Measurements from ENCODE around the gene WDR77. TPM values are rescaled to one million over a fixed set of nuclear protein-coding genes. Genes with fewer than 3 reads are reported as not detected.

Gene WDR77
- total RNA-seq, 1 experiment from 2014 or later = 64.5 TPM

DNA sequence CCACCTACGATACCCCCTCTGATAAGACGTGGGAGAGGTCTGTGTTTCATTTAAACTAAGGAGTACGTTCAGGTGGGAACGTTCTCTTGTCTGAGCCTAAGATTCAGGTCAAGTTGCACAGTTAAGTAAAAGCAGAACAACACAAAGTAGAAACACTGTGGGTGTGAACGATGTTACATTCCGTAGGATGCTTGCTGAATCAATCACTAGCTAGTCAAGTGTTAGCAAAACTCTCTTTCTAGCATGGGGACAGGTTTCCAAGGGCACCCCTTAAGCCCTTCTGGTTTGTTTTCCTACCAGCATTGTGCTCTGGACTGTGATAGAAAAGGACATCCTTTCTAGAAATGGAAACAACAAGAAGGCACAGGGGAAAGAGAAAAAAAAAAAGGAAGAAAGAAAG is 38.1 kb upstream of the WDR77 start:
- Mint-ChIP-seq H3K27me3 (ENCODE audit: low read depth) (no peaks in the 10 kb centered on the region), H3K4me3 (no peak overlapping the region), H3K27ac (no peak overlapping the region), H3K9me3 (peaks cover 1% of the 10 kb centered on the region; the same call in 1 of the 2 replicates), H3K36me3 (no peaks in the 10 kb centered on the region), H3K4me1 (no peaks in the 10 kb centered on the region)
- DNase-seq (ENCODE audit: low spot score) = no peak
- ChIA-PET CTCF (interaction anchor here (0.8 to 1.6 kb wide), 2 partner anchors 20 to 29 kb away, joined by 3 to 4 read pairs; no protein-coding TSS in a partner anchor), POLR2A (no interaction called here)
- TF ChIP-seq EMX1 (CRISPR knock-in tag; IDR thresholded peaks at IDR 0.05) = no peak
- no peak for TF ChIP-seq NR2C2 (CRISPR knock-in tag; IDR thresholded peaks at IDR 0.05)
- TF ChIP-seq ZNF396 (CRISPR knock-in tag; IDR thresholded peaks at IDR 0.05; ENCODE audit: borderline replicate concordance) = no peak
- ATAC-seq = no peak

DNA sequence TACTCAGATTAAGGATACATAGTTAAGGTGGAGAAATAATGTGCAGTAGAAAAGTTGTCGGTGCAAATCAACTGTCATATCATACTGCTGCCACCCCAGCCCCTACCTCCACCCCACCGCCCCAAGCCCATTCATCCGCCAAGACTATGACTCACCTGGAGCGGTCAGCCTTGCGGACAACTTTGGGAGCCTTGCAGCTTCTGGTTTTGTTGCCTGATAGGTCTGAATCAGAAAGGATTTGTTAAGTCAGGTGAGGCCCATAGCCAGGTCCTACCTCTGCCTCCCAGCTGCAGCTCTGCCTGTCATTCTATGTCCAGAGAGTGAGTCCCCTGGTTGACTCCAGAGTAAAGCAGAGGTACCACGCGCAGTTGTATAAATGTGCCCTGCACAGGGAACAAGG is 37.4 kb upstream of the WDR77 start:
- H3K9me3 Mint-ChIP-seq = no peaks in the 10 kb centered on the region
- no peak for DNase-seq (ENCODE audit: low spot score)
- H3K27ac Mint-ChIP-seq = no peak overlapping the region
- POLR2A ChIA-PET = no interaction called here
- no peaks in the 10 kb centered on the region for H3K4me1 Mint-ChIP-seq
- TF ChIP-seq, protein P1, sequence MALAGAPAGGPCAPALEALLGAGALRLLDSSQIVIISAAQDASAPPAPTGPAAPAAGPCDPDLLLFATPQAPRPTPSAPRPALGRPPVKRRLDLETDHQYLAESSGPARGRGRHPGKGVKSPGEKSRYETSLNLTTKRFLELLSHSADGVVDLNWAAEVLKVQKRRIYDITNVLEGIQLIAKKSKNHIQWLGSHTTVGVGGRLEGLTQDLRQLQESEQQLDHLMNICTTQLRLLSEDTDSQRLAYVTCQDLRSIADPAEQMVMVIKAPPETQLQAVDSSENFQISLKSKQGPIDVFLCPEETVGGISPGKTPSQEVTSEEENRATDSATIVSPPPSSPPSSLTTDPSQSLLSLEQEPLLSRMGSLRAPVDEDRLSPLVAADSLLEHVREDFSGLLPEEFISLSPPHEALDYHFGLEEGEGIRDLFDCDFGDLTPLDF (CRISPR knock-in tag; IDR thresholded peaks at IDR 0.05) = no peak
- TF ChIP-seq ZNF416 (CRISPR knock-in tag; IDR thresholded peaks at IDR 0.05) (no peak), OVOL2 (CRISPR knock-in tag; IDR thresholded peaks at IDR 0.05; ENCODE audit: borderline replicate concordance) (no peak), SMAD4 (CRISPR knock-in tag; IDR thresholded peaks at IDR 0.05) (no peak), ESRRA (CRISPR knock-in tag; IDR thresholded peaks at IDR 0.05; ENCODE audit: borderline replicate concordance) (no peak)
- TF ChIP-seq, protein P2, sequence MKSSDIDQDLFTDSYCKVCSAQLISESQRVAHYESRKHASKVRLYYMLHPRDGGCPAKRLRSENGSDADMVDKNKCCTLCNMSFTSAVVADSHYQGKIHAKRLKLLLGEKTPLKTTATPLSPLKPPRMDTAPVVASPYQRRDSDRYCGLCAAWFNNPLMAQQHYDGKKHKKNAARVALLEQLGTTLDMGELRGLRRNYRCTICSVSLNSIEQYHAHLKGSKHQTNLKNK (CRISPR knock-in tag; IDR thresholded peaks at IDR 0.05) = no peak
- TF ChIP-seq, protein P3, sequence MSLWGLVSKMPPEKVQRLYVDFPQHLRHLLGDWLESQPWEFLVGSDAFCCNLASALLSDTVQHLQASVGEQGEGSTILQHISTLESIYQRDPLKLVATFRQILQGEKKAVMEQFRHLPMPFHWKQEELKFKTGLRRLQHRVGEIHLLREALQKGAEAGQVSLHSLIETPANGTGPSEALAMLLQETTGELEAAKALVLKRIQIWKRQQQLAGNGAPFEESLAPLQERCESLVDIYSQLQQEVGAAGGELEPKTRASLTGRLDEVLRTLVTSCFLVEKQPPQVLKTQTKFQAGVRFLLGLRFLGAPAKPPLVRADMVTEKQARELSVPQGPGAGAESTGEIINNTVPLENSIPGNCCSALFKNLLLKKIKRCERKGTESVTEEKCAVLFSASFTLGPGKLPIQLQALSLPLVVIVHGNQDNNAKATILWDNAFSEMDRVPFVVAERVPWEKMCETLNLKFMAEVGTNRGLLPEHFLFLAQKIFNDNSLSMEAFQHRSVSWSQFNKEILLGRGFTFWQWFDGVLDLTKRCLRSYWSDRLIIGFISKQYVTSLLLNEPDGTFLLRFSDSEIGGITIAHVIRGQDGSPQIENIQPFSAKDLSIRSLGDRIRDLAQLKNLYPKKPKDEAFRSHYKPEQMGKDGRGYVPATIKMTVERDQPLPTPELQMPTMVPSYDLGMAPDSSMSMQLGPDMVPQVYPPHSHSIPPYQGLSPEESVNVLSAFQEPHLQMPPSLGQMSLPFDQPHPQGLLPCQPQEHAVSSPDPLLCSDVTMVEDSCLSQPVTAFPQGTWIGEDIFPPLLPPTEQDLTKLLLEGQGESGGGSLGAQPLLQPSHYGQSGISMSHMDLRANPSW (CRISPR knock-in tag; conservative IDR thresholded peaks at IDR 0.05; ENCODE audit: low read depth) = no peak
- TF ChIP-seq, protein P4, sequence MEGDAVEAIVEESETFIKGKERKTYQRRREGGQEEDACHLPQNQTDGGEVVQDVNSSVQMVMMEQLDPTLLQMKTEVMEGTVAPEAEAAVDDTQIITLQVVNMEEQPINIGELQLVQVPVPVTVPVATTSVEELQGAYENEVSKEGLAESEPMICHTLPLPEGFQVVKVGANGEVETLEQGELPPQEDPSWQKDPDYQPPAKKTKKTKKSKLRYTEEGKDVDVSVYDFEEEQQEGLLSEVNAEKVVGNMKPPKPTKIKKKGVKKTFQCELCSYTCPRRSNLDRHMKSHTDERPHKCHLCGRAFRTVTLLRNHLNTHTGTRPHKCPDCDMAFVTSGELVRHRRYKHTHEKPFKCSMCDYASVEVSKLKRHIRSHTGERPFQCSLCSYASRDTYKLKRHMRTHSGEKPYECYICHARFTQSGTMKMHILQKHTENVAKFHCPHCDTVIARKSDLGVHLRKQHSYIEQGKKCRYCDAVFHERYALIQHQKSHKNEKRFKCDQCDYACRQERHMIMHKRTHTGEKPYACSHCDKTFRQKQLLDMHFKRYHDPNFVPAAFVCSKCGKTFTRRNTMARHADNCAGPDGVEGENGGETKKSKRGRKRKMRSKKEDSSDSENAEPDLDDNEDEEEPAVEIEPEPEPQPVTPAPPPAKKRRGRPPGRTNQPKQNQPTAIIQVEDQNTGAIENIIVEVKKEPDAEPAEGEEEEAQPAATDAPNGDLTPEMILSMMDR (IDR thresholded peaks at IDR 0.05) = no peak
- no peaks in the 10 kb centered on the region for H3K36me3 Mint-ChIP-seq
- CTCF ChIA-PET = interaction anchor here (0.8 kb wide), 1 partner anchor 21 kb away, joined by 3 read pairs; no protein-coding TSS in a partner anchor
- H3K4me3 Mint-ChIP-seq = no peak overlapping the region
- no peak for ATAC-seq
- H3K27me3 Mint-ChIP-seq (ENCODE audit: low read depth) = no peaks in the 10 kb centered on the region

DNA sequence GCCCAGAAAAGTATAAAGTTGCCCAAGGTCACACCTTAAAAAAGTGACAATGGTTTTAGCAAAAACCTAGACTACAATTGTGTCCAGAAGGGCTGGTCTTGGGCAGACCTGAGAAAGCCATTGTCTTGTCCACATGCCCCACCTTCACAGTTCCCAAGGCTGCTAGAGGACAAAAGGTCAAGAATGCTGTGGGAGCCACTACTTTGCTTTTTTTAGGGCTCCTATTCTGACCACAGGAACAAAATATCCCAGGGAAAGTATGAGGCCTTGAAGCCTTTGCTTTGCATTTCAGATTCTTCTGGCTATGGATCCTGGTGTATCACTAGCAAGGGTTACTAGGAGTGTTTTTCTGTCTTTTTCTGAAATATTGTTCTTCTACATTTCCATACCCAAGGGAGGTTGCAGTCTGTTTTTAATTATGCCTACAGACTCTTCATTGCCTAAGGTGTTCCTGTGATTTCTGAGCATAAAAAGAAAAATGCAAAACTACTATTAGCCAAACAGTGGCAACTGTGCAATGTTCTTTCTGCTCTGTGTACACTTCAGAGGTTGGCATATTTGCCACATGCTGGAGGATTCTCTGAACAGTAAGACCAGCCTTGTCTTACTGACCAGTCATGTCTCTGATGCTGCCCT is 35.5 kb upstream of the WDR77 start:
- CTCF ChIA-PET = interaction anchor here (1.7 kb wide), 1 partner anchor 24 kb away, joined by 12 read pairs; no protein-coding TSS in a partner anchor
- Mint-ChIP-seq H3K36me3 (no peaks in the 10 kb centered on the region), H3K4me1 (no peaks in the 10 kb centered on the region), H3K4me3 (no peak overlapping the region), H3K27me3 (ENCODE audit: low read depth) (no peaks in the 10 kb centered on the region), H3K9me3 (no peaks in the 10 kb centered on the region), H3K27ac (no peak overlapping the region)
- ATAC-seq (no peak), DNase-seq (ENCODE audit: low spot score) (no peak)
- POLR2A ChIA-PET = no interaction called here
- no peak for TF ChIP-seq ELF4 (CRISPR knock-in tag; IDR thresholded peaks at IDR 0.05; ENCODE audit: low read depth)
- TF ChIP-seq TEAD1 (CRISPR knock-in tag; IDR thresholded peaks at IDR 0.05) = no peak
- TF ChIP-seq RELA (CRISPR knock-in tag; IDR thresholded peaks at IDR 0.05; ENCODE audit: borderline replicate concordance) = no peak
- TF ChIP-seq, protein P5, sequence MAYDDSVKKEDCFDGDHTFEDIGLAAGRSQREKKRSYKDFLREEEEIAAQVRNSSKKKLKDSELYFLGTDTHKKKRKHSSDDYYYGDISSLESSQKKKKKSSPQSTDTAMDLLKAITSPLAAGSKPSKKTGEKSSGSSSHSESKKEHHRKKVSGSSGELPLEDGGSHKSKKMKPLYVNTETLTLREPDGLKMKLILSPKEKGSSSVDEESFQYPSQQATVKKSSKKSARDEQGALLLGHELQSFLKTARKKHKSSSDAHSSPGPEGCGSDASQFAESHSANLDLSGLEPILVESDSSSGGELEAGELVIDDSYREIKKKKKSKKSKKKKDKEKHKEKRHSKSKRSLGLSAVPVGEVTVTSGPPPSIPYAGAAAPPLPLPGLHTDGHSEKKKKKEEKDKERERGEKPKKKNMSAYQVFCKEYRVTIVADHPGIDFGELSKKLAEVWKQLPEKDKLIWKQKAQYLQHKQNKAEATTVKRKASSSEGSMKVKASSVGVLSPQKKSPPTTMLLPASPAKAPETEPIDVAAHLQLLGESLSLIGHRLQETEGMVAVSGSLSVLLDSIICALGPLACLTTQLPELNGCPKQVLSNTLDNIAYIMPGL (CRISPR knock-in tag; IDR thresholded peaks at IDR 0.05) = no peak
- no peak for TF ChIP-seq ZNF219 (CRISPR knock-in tag; IDR thresholded peaks at IDR 0.05; ENCODE audit: borderline replicate concordance)
- TF ChIP-seq, protein P6, sequence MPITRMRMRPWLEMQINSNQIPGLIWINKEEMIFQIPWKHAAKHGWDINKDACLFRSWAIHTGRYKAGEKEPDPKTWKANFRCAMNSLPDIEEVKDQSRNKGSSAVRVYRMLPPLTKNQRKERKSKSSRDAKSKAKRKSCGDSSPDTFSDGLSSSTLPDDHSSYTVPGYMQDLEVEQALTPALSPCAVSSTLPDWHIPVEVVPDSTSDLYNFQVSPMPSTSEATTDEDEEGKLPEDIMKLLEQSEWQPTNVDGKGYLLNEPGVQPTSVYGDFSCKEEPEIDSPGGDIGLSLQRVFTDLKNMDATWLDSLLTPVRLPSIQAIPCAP (CRISPR knock-in tag; IDR thresholded peaks at IDR 0.05) = no peak
- TF ChIP-seq, protein P7, sequence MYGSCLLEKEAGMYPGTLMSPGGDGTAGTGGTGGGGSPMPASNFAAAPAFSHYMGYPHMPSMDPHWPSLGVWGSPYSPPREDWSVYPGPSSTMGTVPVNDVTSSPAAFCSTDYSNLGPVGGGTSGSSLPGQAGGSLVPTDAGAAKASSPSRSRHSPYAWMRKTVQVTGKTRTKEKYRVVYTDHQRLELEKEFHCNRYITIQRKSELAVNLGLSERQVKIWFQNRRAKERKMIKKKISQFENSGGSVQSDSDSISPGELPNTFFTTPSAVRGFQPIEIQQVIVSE (CRISPR knock-in tag; IDR thresholded peaks at IDR 0.05; ENCODE audit: borderline replicate concordance) = no peak
- no peak for TF ChIP-seq TCF7 (CRISPR knock-in tag; IDR thresholded peaks at IDR 0.05; ENCODE audit: low read depth)
- TF ChIP-seq GABPB1 (CRISPR knock-in tag; IDR thresholded peaks at IDR 0.05) = no peak
- no peak for TF ChIP-seq FOXJ3 (CRISPR knock-in tag; IDR thresholded peaks at IDR 0.05; ENCODE audit: borderline replicate concordance)

All from WTC11 (cell line).